ENCODE results near the gene ZNF670. TPM values are rescaled to one million over a fixed set of nuclear protein-coding genes. Genes with fewer than 3 reads are reported as not detected.
A peak's percentile ranks its signal among the peaks of the same experiment; 100 is the strongest.

Gene ZNF670
- total RNA-seq, 1 donor from 2014 or later, result not detected

GRCh38 chr1:247107694-247108093 is 29.1 kb upstream of the ZNF670 start:
- DNase-seq (ENCODE audit: low spot score in 2 of 2), result no peak
- H3K36me3 ChIP-seq, result no peaks in the 10 kb centered on the region
- intact Hi-C loops (cut with DNase I), result no loop called here

GRCh38 chr1:247105966-247106365 is 27.4 kb upstream of the ZNF670 start:
- H3K4me3 ChIP-seq, result no peak overlapping the region
- peaks cover 0 to 9% of the 10 kb centered on the region in 2 donors for H3K9me3 ChIP-seq
- no peak for DNase-seq (ENCODE audit: low spot score in 2 of 2)
- H3K27me3 ChIP-seq, result no peaks in the 10 kb centered on the region
- H3K36me3 ChIP-seq, result peaks cover 11 to 12% of the 10 kb centered on the region in 2 donors
- intact Hi-C loops (cut with DNase I), result loop anchor here (2.0 kb wide), 1 partner anchor 105 kb away; no protein-coding TSS in a partner anchor
- TF ChIP-seq, protein P1, sequence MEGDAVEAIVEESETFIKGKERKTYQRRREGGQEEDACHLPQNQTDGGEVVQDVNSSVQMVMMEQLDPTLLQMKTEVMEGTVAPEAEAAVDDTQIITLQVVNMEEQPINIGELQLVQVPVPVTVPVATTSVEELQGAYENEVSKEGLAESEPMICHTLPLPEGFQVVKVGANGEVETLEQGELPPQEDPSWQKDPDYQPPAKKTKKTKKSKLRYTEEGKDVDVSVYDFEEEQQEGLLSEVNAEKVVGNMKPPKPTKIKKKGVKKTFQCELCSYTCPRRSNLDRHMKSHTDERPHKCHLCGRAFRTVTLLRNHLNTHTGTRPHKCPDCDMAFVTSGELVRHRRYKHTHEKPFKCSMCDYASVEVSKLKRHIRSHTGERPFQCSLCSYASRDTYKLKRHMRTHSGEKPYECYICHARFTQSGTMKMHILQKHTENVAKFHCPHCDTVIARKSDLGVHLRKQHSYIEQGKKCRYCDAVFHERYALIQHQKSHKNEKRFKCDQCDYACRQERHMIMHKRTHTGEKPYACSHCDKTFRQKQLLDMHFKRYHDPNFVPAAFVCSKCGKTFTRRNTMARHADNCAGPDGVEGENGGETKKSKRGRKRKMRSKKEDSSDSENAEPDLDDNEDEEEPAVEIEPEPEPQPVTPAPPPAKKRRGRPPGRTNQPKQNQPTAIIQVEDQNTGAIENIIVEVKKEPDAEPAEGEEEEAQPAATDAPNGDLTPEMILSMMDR (IDR thresholded peaks at IDR 0.05), result no peak
- peaks cover 0 to 13% of the 10 kb centered on the region in 2 donors for H3K4me1 ChIP-seq
- H3K27ac ChIP-seq, result no peak overlapping the region

More at GRCh38 chr1:247107694-247108093, 29.1 kb upstream of the ZNF670 start:
- Histone ChIP-seq H3K27ac (no peak overlapping the region), H3K4me1 (peaks cover 6 to 20% of the 10 kb centered on the region in 2 donors), H3K9me3 (no peaks in the 10 kb centered on the region), H3K4me3 (no peak overlapping the region), H3K27me3 (no peaks in the 10 kb centered on the region)
- TF ChIP-seq, protein P1 (IDR thresholded peaks at IDR 0.05), result no peak

DNA sequence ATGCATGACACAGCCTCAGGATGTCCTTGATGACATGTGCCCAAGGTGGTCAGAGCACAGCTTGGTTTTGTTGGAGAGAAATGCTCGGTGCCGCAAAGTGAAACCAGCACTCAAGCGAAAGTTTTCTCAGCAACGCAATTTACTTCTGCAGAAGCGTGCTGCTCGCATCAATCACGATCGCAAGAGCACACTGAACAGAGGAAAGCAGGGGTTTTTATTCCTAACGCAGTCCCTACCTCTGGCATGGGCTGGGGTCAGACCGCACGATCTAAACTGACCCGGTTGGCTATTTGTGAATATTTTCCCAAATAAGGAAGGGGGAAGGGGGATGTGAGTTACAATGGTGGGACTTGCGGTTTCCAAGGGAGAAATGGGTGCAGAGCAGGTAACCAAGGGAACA is 26.4 kb upstream of the ZNF670 start:
- Histone ChIP-seq H3K4me3 (peak overlapping the region; percentile 63 to 75), H3K27me3 (no peaks in the 10 kb centered on the region), H3K9me3 (peaks cover 0 to 19% of the 10 kb centered on the region in 2 donors), H3K27ac (no peak overlapping the region), H3K36me3 (peaks cover 21 to 22% of the 10 kb centered on the region in 2 donors), H3K4me1 (peaks cover 0 to 13% of the 10 kb centered on the region in 2 donors)
- intact Hi-C loops (cut with DNase I), result loop anchor here (1.0 to 5.0 kb wide), 3 partner anchors 27 to 173 kb away; partner anchors contain the start of genes AHCTF1 and ZNF670
- TF ChIP-seq, protein P1 (IDR thresholded peaks at IDR 0.05), result no peak
- no peak for DNase-seq (ENCODE audit: low spot score in 2 of 2)

DNA sequence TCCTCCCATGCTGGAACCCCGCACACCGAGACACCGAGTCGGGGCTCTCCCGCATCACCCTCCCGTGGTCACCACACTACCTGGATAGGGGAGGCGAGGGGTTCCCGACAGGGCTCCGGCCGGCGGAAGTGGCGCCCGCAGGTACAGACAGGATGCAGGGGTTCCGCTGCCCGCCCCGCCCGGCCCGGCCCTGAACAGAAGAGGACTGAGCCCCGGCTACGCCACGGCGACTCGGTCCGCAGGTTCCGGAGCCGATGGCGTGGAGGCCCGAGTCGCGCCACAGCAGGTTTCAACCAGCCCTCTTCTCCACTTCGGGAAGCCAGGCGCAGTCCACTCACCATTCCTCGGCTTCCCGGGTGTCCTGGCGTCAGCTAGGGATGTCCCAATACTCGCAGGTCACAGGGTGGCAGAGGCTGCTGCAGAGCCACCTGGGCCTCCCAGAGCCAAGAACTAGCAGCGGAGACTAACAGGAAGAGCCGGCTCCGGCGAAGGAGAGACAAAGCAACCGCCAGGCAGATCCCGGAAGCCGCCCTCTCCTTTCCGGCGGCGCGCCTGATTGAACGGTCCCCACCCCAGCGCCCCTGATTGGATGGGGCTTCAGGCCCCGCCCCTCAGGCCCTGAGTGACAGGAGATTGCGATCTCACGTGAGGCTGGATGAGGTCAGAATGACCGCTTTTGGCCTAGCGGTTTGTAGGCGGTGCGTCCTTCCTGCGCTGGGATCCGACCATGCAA is 25.4 kb upstream of the ZNF670 start, which contains the start of gene ZNF669:
Gene ZNF669, minus strand, starts transcription at position 498 of the 733 bp plus-strand sequence. Its CDS starts 157 bp downstream, at position 341.
- Histone ChIP-seq H3K27me3 (no peaks in the 10 kb centered on the region), H3K9me3 (peaks cover 0 to 28% of the 10 kb centered on the region in 2 donors), H3K4me1 (peaks cover 0 to 13% of the 10 kb centered on the region in 2 donors), H3K4me3 (peak within 1 kb of the TSS; percentile 63 to 75), H3K27ac (peak within 1 kb of the TSS; percentile 67 to 86), H3K36me3 (peaks cover 29 to 32% of the 10 kb centered on the region in 2 donors)
- TF ChIP-seq, protein P1 (IDR thresholded peaks at IDR 0.05), result peak in 1 of 3 experiments; percentile 10
- peak; percentile 92 to 99 for DNase-seq (ENCODE audit: low spot score in 2 of 2)
- intact Hi-C loops (cut with DNase I), result loop anchor here (1.0 to 5.0 kb wide), 3 partner anchors 26 to 172 kb away; partner anchors contain the start of genes AHCTF1 and ZNF670

GRCh38 chr1:247102381-247102780 is 23.8 kb upstream of the ZNF670 start:
- peaks cover 5 to 42% of the 10 kb centered on the region in 2 donors for H3K9me3 ChIP-seq
- H3K4me1 ChIP-seq, result peaks cover 0 to 13% of the 10 kb centered on the region in 2 donors
- no peaks in the 10 kb centered on the region for H3K27me3 ChIP-seq
- DNase-seq (ENCODE audit: low spot score in 2 of 2), result no peak
- TF ChIP-seq, protein P1 (IDR thresholded peaks at IDR 0.05), result no peak
- H3K4me3 ChIP-seq, result peak overlapping the region in 1 of 2 donors; percentile 75
- peaks cover 41 to 48% of the 10 kb centered on the region in 2 donors for H3K36me3 ChIP-seq
- intact Hi-C loops (cut with DNase I), result loop anchor here (5.0 kb wide), 1 partner anchor 170 kb away; the partner anchor contains the start of gene AHCTF1
- no peak overlapping the region for H3K27ac ChIP-seq

Data from ascending aorta (tissue), 2 donors.